Measurements from ENCODE around the gene PSMD2.

PSMD2 gene

GRCh38 chr3:184261854-184262763, 36.9 kb upstream of the PSMD2 start:
- TF ChIP-seq GATA3 (IDR thresholded peaks at IDR 0.05; ENCODE audit: low read depth, low read length) (no peak), GATA2 (IDR thresholded peaks at IDR 0.05; ENCODE audit: low read depth, low read length) (no peak)

DNA sequence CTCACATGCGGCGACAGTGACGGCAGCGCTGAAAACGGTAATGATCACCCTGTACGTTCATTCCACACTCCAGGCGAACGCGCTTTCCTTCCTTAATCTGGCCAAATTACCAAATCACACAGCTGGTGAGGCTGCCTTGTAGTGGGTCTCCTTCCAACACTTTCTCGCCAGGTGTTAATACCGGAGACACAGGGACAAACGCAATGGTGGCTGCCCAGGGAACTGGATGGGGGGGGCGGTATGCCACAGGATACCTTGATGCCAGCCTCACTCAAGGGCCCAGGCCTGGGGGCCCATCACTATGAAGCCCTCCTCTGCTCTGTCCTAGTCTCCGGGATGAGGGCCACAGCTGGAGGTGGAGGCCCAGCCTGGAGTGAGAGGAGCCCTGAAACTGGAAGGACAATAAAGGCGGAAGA, 36.3 kb upstream of the PSMD2 start:
- TF ChIP-seq GATA3 (IDR thresholded peaks at IDR 0.05; ENCODE audit: low read depth, low read length) (no peak), GATA2 (IDR thresholded peaks at IDR 0.05; ENCODE audit: low read depth, low read length) (no peak)

DNA sequence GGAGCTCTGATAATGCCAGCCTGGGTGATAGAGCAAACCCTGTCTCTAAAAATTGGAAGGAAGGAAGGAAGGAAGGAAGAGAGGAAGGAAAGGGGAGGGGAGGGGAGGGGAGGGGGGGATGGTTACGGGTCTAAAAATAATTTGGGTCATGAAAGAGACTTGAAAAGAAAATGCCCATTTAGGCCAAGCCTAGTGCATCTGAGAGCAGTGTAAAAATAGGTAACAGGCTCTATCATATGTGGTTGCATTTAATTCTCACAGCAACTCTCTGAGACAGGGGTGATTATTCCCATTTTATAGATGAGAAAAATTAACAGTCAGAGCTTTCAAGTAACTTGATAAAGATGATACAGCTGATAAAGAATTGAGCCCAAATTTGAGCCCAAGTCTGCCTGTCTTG, 26.8 kb upstream of the PSMD2 start:
- no peak for TF ChIP-seq GATA2 (IDR thresholded peaks at IDR 0.05; ENCODE audit: low read depth, low read length)
- TF ChIP-seq GATA3 (IDR thresholded peaks at IDR 0.05; ENCODE audit: low read depth, low read length), result no peak

GRCh38 chr3:184275381-184275701, 23.7 kb upstream of the PSMD2 start:
- TF ChIP-seq GATA2 (IDR thresholded peaks at IDR 0.05; ENCODE audit: low read depth, low read length), result no peak

DNA sequence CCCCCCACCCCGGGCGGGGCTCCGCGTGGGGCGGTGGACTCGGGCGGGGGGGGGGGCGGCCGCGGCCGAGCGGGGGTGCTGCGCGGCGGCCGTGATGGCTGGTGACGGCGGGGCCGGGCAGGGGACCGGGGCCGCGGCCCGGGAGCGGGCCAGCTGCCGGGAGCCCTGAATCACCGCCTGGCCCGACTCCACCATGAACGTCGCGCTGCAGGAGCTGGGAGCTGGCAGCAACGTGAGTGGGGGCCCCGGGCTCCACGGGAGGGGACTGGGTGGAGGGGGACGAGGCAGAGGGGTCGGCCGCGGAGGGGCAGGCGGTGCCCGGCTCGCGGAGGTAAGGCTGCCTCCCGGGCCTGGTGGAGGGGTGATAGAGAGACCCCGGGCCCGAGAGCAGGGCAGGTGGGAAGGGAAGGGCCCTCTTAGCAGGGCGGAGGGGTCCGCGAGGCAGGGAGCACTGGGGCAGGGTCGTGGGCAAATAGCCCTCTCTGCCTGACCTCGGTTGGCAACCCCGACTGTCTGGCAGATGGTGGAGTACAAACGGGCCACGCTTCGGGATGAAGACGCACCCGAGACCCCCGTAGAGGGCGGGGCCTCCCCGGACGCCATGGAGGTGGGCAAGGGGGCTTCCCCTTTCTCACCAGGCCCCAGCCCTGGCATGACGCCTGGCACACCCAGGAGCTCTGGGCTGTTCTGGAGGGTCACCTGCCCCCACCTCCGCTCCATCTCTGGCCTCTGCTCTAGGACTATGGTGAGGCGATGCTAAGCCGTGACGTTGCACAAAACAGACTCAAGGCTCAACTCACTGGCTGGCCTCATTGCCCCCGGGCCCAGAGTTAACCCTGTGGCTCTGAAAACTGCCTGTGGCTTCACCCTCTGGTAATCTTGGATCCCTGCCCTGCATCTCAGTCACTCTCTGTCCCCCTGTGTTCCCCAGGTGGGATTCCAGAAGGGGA, 22.8 kb upstream of the PSMD2 start, which contains the start of gene ECE2:
TSS of gene ECE2 (plus strand) at position 62 of the 950 bp plus-strand sequence. CDS start at position 194, 132 bp downstream.
- TF ChIP-seq GATA2 (IDR thresholded peaks at IDR 0.05; ENCODE audit: low read depth, low read length) (no peak), GATA3 (IDR thresholded peaks at IDR 0.05; ENCODE audit: low read depth, low read length) (no peak)

DNA sequence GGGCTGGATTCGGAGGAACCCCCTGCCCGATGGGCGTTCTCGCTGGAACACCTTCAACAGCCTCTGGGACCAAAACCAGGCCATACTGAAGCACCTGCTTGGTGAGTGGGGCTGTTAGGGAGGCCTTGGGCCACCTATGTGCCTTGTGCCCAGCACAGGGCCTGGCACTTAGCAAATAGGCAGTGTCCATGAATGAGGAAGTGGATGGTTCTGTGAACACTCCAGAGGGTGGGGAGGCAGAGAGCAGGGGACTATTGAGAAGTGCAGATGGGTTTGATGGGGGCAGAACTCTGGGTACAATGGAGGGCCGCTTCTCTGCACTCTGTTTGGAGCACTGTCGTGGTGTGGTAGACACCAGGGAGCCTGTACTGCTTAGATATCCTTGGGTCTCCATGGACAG, 21.7 kb upstream of the PSMD2 start:
- TF ChIP-seq GATA3 (IDR thresholded peaks at IDR 0.05; ENCODE audit: low read depth, low read length), result no peak
- no peak for TF ChIP-seq GATA2 (IDR thresholded peaks at IDR 0.05; ENCODE audit: low read depth, low read length)

DNA sequence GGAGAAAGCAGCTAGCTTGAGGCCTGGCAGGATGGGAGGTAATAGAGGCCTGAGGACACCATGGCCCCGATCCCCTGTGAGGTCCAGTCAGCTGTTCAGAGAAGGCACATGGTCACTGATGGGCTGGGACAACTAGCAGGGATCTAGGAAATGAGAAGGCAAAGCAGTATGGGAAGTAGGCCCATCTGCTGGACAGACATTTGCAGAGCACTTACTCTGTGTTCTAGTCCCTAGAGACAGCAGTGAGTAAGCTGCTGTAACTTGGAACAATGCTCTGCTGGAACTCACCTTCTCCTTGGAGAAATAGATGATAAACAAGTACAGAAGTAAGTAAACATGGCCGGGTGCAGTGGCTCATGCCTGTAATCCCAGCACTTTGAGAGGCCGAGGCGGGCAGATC, 16.1 kb upstream of the PSMD2 start:
- no peak for TF ChIP-seq GATA3 (IDR thresholded peaks at IDR 0.05; ENCODE audit: low read depth, low read length)
- no peak for TF ChIP-seq GATA2 (IDR thresholded peaks at IDR 0.05; ENCODE audit: low read depth, low read length)

- no peak for TF ChIP-seq GATA3 (IDR thresholded peaks at IDR 0.05; ENCODE audit: low read depth, low read length)
- no peak for TF ChIP-seq GATA2 (IDR thresholded peaks at IDR 0.05; ENCODE audit: low read depth, low read length)
Observed at GRCh38 chr3:184283681-184284080, 15.4 kb upstream of the PSMD2 start.

- TF ChIP-seq GATA3 (IDR thresholded peaks at IDR 0.05; ENCODE audit: low read depth, low read length), result no peak
- TF ChIP-seq GATA2 (IDR thresholded peaks at IDR 0.05; ENCODE audit: low read depth, low read length), result no peak
Observed at GRCh38 chr3:184284696-184285095, 14.3 kb upstream of the PSMD2 start.

GRCh38 chr3:184289426-184289938, 9.6 kb upstream of the PSMD2 start:
- TF ChIP-seq GATA3 (IDR thresholded peaks at IDR 0.05; ENCODE audit: low read depth, low read length) (no peak), GATA2 (IDR thresholded peaks at IDR 0.05; ENCODE audit: low read depth, low read length) (no peak)

- no peak for TF ChIP-seq GATA2 (IDR thresholded peaks at IDR 0.05; ENCODE audit: low read depth, low read length)
- no peak for TF ChIP-seq GATA3 (IDR thresholded peaks at IDR 0.05; ENCODE audit: low read depth, low read length)
Observed at GRCh38 chr3:184290331-184290730, 8.7 kb upstream of the PSMD2 start.

DNA sequence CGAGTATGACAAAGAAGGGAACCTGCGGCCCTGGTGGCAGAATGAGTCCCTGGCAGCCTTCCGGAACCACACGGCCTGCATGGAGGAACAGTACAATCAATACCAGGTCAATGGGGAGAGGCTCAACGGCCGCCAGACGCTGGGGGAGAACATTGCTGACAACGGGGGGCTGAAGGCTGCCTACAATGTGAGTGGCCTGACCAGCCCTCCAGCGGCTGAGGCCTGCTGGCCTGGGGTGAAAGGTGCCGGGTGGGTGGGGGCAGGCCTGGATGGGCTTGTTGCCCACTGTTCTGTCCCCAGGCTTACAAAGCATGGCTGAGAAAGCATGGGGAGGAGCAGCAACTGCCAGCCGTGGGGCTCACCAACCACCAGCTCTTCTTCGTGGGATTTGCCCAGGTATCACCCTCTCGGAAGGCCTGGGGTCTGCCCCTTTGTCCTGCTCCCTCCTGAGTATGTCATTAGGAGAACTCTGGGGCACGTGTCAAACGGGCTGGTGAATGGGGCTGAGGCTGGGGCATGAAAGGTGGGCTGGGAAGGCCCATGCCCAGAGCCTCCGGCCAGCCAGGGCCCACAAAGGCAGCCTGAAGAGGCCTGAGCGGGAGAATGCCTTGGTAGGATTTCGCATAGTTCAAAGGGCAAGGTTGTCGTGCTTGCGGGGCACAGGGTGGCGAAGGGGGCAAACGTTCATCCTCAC, 7.8 kb upstream of the PSMD2 start:
- no peak for TF ChIP-seq GATA2 (IDR thresholded peaks at IDR 0.05; ENCODE audit: low read depth, low read length)
- no peak for TF ChIP-seq GATA3 (IDR thresholded peaks at IDR 0.05; ENCODE audit: low read depth, low read length)

DNA sequence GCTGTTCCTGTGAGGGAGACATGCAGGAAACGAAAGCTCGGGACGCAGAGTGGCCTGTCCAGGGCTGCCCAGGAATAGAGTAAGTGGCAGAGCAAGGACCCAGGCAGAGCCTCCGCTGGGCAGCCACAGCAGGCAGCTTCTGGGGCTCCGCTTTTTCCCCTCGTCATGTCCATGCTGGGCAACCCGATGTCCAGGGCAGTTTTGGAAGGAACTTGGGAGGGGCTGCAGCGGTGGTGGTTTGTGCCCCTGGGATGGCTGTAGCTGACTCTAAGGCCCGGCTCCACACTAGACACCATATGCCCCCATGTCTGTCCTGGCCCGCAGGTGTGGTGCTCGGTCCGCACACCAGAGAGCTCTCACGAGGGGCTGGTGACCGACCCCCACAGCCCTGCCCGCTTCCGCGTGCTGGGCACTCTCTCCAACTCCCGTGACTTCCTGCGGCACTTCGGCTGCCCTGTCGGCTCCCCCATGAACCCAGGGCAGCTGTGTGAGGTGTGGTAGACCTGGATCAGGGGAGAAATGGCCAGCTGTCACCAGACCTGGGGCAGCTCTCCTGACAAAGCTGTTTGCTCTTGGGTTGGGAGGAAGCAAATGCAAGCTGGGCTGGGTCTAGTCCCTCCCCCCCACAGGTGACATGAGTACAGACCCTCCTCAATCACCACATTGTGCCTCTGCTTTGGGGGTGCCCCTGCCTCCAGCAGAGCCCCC, 7.1 kb upstream of the PSMD2 start:
- TF ChIP-seq GATA2 (IDR thresholded peaks at IDR 0.05; ENCODE audit: low read depth, low read length), result no peak
- no peak for TF ChIP-seq GATA3 (IDR thresholded peaks at IDR 0.05; ENCODE audit: low read depth, low read length)
